PC-3 (cell line): Measurements from ENCODE around the gene VIPR2.

Experiments
- CTCF ChIP-seq: fragments of 300-600 bp; sonication (generic); conservative IDR thresholded peaks from 2 replicates; pipeline ENCODE4 v1.5.1; 2017; ENCODE audit warnings: antibody characterized with exemption, low read depth, mild to moderate bottlenecking, low read length
- EZH2 ChIP-seq: fragments of 300-600 bp; sonication (generic); IDR thresholded peaks from one replicate; pipeline ENCODE4 v1.6.1; 2017; ENCODE audit warnings: antibody characterized with exemption, mild to moderate bottlenecking, low read length; ENCODE audit not compliant: unreplicated experiment
- EZH2phosphoT487 ChIP-seq: fragments of 300-600 bp; sonication (generic); IDR thresholded peaks from 2 replicates; pipeline ENCODE4 v1.6.1; 2018; ENCODE audit warnings: mild to moderate bottlenecking, antibody characterized with exemption, low read length, borderline replicate concordance

- TF ChIP-seq CTCF (no peak), EZH2 (no peak), EZH2phosphoT487 (no peak)
These were observed 116.7 kb downstream of the VIPR2 start for GRCh38 chr7:159027789-159028507.
